ENCODE results near the gene CDH13. TPM values are rescaled to one million over a fixed set of nuclear protein-coding genes. Genes with fewer than 3 reads are reported as not detected.
A peak's percentile ranks its signal among the peaks of the same experiment; 100 is the strongest.

The CDH13 gene
- polyA plus RNA-seq, 3 donors = 8.6 to 12.8 (median 12.4) TPM

GRCh38 chr16:83807710-83808572, 1181.2 kb downstream of the CDH13 start, which contains the start of gene HSBP1:
Gene HSBP1, plus strand, starts transcription at chr16:83807978. Its CDS starts 99 bp downstream, at chr16:83808077.
- peak; percentile 71 to 88 (median 81) for DNase-seq (ENCODE audit: extremely low read depth in 1 of 11, low read depth in 9 of 11, low spot score in 4 of 11)

- DNase-seq (ENCODE audit: extremely low read depth in 1 of 11, low read depth in 9 of 11, low spot score in 4 of 11) = no peak
These were observed 1181.8 kb downstream of the CDH13 start for GRCh38 chr16:83808573-83809014.

- no peak for DNase-seq (ENCODE audit: extremely low read depth in 1 of 11, low read depth in 9 of 11, low spot score in 4 of 11)
These were observed 1182.3 kb downstream of the CDH13 start for GRCh38 chr16:83809092-83809491.

- DNase-seq (ENCODE audit: extremely low read depth in 1 of 11, low read depth in 9 of 11, low spot score in 4 of 11) = no peak
These were observed 1184.1 kb downstream of the CDH13 start for GRCh38 chr16:83810901-83811300.

GRCh38 chr16:83813823-83814658, 1187.3 kb downstream of the CDH13 start:
- peak in 3 of 11 donors; percentile 23 to 59 (median 47) for DNase-seq (ENCODE audit: extremely low read depth in 1 of 11, low read depth in 9 of 11, low spot score in 4 of 11)

GRCh38 chr16:83814659-83814985, 1187.9 kb downstream of the CDH13 start:
- no peak for DNase-seq (ENCODE audit: extremely low read depth in 1 of 11, low read depth in 9 of 11, low spot score in 4 of 11)

- no peak for DNase-seq (ENCODE audit: extremely low read depth in 1 of 11, low read depth in 9 of 11, low spot score in 4 of 11)
These were observed 1190.3 kb downstream of the CDH13 start for GRCh38 chr16:83817022-83817421.

- no peak for DNase-seq (ENCODE audit: extremely low read depth in 1 of 11, low read depth in 9 of 11, low spot score in 4 of 11)
These were observed 1191.5 kb downstream of the CDH13 start for GRCh38 chr16:83818276-83818675.

GRCh38 chr16:83819361-83819760, 1192.6 kb downstream of the CDH13 start:
- DNase-seq (ENCODE audit: extremely low read depth in 1 of 11, low read depth in 9 of 11, low spot score in 4 of 11) = no peak

- DNase-seq (ENCODE audit: extremely low read depth in 1 of 11, low read depth in 9 of 11, low spot score in 4 of 11) = peak in 8 of 11 donors; percentile 51 to 71 (median 58)
These were observed 1199.6 kb downstream of the CDH13 start for GRCh38 chr16:83826146-83826913.

- no peak for DNase-seq (ENCODE audit: extremely low read depth in 1 of 11, low read depth in 9 of 11, low spot score in 4 of 11)
These were observed 1203.5 kb downstream of the CDH13 start for GRCh38 chr16:83830091-83830768.

GRCh38 chr16:83830769-83831455, 1204.1 kb downstream of the CDH13 start:
- DNase-seq (ENCODE audit: extremely low read depth in 1 of 11, low read depth in 9 of 11, low spot score in 4 of 11) = no peak

- DNase-seq (ENCODE audit: extremely low read depth in 1 of 11, low read depth in 9 of 11, low spot score in 4 of 11) = no peak
These were observed 1204.8 kb downstream of the CDH13 start for GRCh38 chr16:83831456-83831987.

GRCh38 chr16:83833921-83834320, 1207.2 kb downstream of the CDH13 start:
- no peak for DNase-seq (ENCODE audit: extremely low read depth in 1 of 11, low read depth in 9 of 11, low spot score in 4 of 11)

GRCh38 chr16:83835586-83836566, 1209.1 kb downstream of the CDH13 start:
- DNase-seq (ENCODE audit: extremely low read depth in 1 of 11, low read depth in 9 of 11, low spot score in 4 of 11) = no peak

- DNase-seq (ENCODE audit: extremely low read depth in 1 of 11, low read depth in 9 of 11, low spot score in 4 of 11) = no peak
These were observed 1210.8 kb downstream of the CDH13 start for GRCh38 chr16:83837566-83837965.

- DNase-seq (ENCODE audit: extremely low read depth in 1 of 11, low read depth in 9 of 11, low spot score in 4 of 11) = no peak
These were observed 1211.4 kb downstream of the CDH13 start for GRCh38 chr16:83838151-83838550.

All from renal cortex interstitium (tissue), 11 donors.